ENCODE data around the gene COL8A1.

Gene COL8A1

DNA sequence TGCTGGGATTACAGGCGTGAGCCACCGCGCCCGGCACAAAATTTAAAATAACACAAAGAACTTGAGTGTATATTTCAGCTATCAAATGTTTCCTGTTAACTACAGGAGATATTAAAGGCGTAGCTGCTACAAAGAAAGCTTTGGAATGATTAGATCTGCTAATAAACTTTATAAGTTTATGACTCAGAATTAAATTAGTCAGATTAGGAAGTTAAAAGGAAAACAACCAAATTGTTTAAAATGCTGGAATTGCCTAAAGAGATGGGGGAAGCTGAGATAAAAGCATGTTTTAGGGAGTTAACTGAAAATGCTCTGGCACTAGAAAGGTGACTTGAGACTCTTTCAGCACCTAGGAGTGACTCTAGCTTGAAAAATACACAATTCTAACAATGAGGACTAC, 58.9 kb downstream of the COL8A1 start:
- no peak for DNase-seq
- in situ Hi-C loops (cut with HindIII; ENCODE audit: low pct_ligation_motif_present, low pct_unique_long_range_greater_than_20kb, low sequenced_read_pairs), result no loop called here

GRCh38 chr3:99698932-99699331, 60.5 kb downstream of the COL8A1 start:
- no peak for DNase-seq
- in situ Hi-C loops (cut with HindIII; ENCODE audit: low pct_ligation_motif_present, low pct_unique_long_range_greater_than_20kb, low sequenced_read_pairs), result no loop called here

GRCh38 chr3:99699841-99700240, 61.4 kb downstream of the COL8A1 start:
- in situ Hi-C loops (cut with HindIII; ENCODE audit: low pct_ligation_motif_present, low pct_unique_long_range_greater_than_20kb, low sequenced_read_pairs), result no loop called here
- no peak for DNase-seq

GRCh38 chr3:99700631-99701268, 62.4 kb downstream of the COL8A1 start:
- in situ Hi-C loops (cut with HindIII; ENCODE audit: low pct_ligation_motif_present, low pct_unique_long_range_greater_than_20kb, low sequenced_read_pairs), result no loop called here
- no peak for DNase-seq

DNA sequence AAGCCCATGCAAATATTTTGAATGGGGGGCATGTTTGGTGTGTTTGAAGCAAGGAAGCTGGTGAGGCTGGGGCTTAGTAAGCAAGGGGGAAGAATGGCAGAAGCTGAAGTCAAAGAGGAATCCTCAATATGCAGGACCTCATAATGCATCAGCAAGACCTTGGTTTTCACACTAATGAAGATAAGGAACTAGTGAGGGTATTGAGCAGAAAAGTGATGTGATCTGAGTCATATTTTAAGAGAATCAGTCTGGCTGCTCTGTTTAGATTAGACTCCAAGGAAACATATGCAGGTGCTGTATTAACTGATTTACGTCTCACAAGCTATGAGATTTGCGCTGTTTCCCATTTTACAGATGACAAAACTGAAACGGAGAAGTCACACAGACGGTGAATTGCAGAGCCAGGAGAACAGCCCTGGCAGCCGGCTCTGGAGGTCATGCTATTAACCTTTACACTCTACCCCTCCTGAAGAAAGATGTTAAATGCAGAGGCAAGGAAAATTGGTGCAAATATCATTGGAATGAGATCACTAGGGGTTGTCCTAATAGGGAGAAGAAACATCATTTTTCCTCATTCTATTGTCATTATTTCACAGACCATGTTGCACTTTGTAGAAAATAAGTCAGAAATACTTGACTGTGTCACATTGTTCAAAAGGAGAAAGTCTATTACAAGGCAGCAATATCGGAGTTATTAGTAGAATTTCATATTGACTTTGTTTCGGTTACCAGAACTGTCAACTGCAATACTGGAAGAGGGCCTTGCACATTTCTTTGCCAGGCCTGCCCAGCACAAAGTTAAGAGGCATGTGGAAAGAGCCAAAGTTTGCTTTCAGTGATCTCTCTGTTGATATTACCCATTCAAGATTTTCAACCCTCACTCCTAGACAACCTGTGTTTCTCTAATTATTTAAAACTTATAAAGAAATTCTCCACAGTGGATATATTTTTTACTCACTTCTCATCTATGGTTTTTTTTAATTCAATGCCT, 64.9 kb downstream of the COL8A1 start:
- no peak for DNase-seq
- in situ Hi-C loops (cut with HindIII; ENCODE audit: low pct_ligation_motif_present, low pct_unique_long_range_greater_than_20kb, low sequenced_read_pairs), result no loop called here

DNA sequence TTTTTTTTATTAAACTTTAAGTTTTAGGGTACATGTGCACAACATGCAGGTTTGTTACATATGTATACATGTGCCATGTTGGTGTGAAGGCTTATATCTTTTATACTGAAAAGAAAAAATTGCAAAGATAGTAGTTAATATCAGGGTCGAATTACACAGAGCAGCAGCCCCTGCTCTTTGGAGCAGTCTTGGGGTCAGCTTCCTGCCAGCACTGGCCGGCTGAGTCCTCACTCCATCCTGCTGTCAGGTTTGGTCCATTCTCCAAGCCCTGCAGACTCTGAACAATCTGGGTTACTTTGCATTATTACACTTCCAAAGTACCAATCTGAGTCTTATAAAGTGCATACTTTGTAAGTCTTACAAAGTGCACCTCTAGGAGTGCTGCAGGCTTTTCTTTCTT, 66.0 kb downstream of the COL8A1 start:
- in situ Hi-C loops (cut with HindIII; ENCODE audit: low pct_ligation_motif_present, low pct_unique_long_range_greater_than_20kb, low sequenced_read_pairs), result no loop called here
- no peak for DNase-seq

GRCh38 chr3:99706410-99706809, 68.0 kb downstream of the COL8A1 start:
- in situ Hi-C loops (cut with HindIII; ENCODE audit: low pct_ligation_motif_present, low pct_unique_long_range_greater_than_20kb, low sequenced_read_pairs), result no loop called here
- no peak for DNase-seq

- DNase-seq, result no peak
- in situ Hi-C loops (cut with HindIII; ENCODE audit: low pct_ligation_motif_present, low pct_unique_long_range_greater_than_20kb, low sequenced_read_pairs), result no loop called here
Measured at GRCh38 chr3:99708207-99708745, 69.9 kb downstream of the COL8A1 start.

- DNase-seq, result no peak
- in situ Hi-C loops (cut with HindIII; ENCODE audit: low pct_ligation_motif_present, low pct_unique_long_range_greater_than_20kb, low sequenced_read_pairs), result no loop called here
Measured at GRCh38 chr3:99709686-99710085, 71.3 kb downstream of the COL8A1 start.

DNA sequence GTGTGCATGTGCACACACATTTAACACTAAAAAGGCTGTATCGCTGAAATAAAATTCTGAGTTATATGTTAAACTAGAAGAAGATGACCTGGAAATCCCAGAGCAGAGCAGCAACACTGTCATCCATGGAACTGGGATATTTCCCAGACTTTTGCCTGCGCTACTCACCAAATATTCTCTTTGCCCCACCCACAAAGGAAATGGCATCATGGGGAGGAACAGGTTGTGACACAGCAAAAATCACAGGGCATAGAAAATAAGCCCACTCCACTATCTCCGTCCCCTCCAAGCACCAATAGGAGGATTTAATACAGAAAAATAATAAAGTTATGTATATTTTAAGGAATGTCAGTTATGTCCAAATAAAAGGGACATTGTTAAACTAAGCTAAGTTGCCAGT, 71.7 kb downstream of the COL8A1 start:
- no peak for DNase-seq
- in situ Hi-C loops (cut with HindIII; ENCODE audit: low pct_ligation_motif_present, low pct_unique_long_range_greater_than_20kb, low sequenced_read_pairs), result no loop called here

- in situ Hi-C loops (cut with HindIII; ENCODE audit: low pct_ligation_motif_present, low pct_unique_long_range_greater_than_20kb, low sequenced_read_pairs), result no loop called here
- DNase-seq, result no peak
Measured at GRCh38 chr3:99711351-99711750, 73.0 kb downstream of the COL8A1 start.

- DNase-seq, result no peak
- in situ Hi-C loops (cut with HindIII; ENCODE audit: low pct_ligation_motif_present, low pct_unique_long_range_greater_than_20kb, low sequenced_read_pairs), result no loop called here
Measured at GRCh38 chr3:99712291-99712954, 74.0 kb downstream of the COL8A1 start.

GRCh38 chr3:99713440-99713839, 75.0 kb downstream of the COL8A1 start:
- DNase-seq, result no peak
- in situ Hi-C loops (cut with HindIII; ENCODE audit: low pct_ligation_motif_present, low pct_unique_long_range_greater_than_20kb, low sequenced_read_pairs), result no loop called here

DNA sequence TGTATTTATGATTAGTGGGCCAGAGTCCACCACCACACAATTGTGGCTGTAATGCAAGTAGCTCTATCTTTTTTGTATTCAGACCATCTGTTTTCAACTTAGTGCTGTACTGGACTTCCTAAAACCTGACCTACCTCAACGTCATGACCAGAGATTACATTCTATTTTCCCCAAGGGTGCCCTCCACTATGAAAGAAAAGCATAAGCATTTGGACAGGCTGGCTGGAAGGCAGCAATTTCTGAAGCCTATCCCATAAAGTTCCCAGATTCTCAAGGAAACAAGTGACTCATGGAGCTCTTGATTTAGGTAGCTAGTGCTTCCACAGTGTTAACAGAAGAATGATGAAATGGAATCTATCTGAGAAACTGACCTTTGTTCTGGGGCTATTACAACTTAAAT, 75.8 kb downstream of the COL8A1 start:
- no peak for DNase-seq
- in situ Hi-C loops (cut with HindIII; ENCODE audit: low pct_ligation_motif_present, low pct_unique_long_range_greater_than_20kb, low sequenced_read_pairs), result no loop called here

GRCh38 chr3:99714575-99714974, 76.2 kb downstream of the COL8A1 start:
- no peak for DNase-seq
- in situ Hi-C loops (cut with HindIII; ENCODE audit: low pct_ligation_motif_present, low pct_unique_long_range_greater_than_20kb, low sequenced_read_pairs), result no loop called here

- in situ Hi-C loops (cut with HindIII; ENCODE audit: low pct_ligation_motif_present, low pct_unique_long_range_greater_than_20kb, low sequenced_read_pairs), result no loop called here
- no peak for DNase-seq
Measured at GRCh38 chr3:99716463-99716995, 78.1 kb downstream of the COL8A1 start.

DNA sequence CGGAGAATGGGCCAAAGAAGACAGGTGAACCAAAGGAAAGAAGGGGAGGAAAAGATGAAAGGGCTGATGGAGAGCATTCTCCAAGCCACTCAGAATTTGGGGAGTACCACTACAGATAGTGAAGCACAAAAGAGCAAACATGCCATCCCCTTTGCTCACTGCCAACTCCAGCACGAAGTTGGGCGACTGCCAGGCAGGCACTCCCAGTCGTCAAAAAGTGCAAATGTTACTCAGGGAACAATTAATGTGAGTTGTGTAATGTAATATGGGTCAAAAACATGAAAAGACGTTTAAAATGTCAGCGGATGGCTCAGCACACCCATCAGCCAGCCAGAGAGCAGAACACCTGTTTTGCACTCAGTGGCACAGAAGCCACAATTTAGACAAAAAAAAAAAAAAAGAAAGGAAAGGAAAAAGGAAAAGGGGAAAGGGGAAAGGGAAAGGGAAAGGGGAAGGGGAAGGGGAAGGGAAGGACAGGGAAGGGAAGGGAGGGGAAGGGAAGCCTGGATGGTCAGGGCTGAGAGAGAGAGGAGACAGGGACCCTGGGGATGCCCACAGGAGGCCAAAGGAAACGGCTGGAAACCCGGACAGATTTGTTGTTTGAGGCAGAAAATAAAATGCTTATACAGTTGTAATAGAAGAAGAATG, 82.7 kb downstream of the COL8A1 start:
- in situ Hi-C loops (cut with HindIII; ENCODE audit: low pct_ligation_motif_present, low pct_unique_long_range_greater_than_20kb, low sequenced_read_pairs), result no loop called here
- no peak for DNase-seq

GRCh38 chr3:99721633-99722007, 83.2 kb downstream of the COL8A1 start:
- DNase-seq, result no peak
- in situ Hi-C loops (cut with HindIII; ENCODE audit: low pct_ligation_motif_present, low pct_unique_long_range_greater_than_20kb, low sequenced_read_pairs), result no loop called here

All from ACHN (cell line).